NCI-H2227 treated with DMSO at 0.1 percent for 48 hours (cell line): Measurements from ENCODE around the gene PDZD11.
"Not testable (repeated sequence)": the region's sequence is repeated elsewhere in the genome, so short reads cannot be mapped to it uniquely, and the experiment has no call there.

Experiments used
- DNase-seq: peaks from one replicate; lab custom pipeline; 2025; lab: John Stamatoyannopoulos, UW

Gene PDZD11

GRCh38 chrX:70289793-70290770, at the start of gene PDZD11, which contains the start of gene KIF4A:
Gene PDZD11, minus strand, starts transcription at chrX:70289927. Its CDS starts 586 bp downstream, at chrX:70289341.
Gene KIF4A, plus strand, starts transcription at chrX:70290104. Its CDS starts 355 bp downstream, at chrX:70290459.
- peak; percentile 91 for DNase-seq

GRCh38 chrX:70338290-70338689, 48.6 kb upstream of the PDZD11 start:
- no peak for DNase-seq

- no peak for DNase-seq
Measured at GRCh38 chrX:70336767-70337166, 47.0 kb upstream of the PDZD11 start.

GRCh38 chrX:70332600-70332999, 42.9 kb upstream of the PDZD11 start:
- DNase-seq = no peak

GRCh38 chrX:70331161-70331560, 41.4 kb upstream of the PDZD11 start:
- DNase-seq = no peak

- no peak for DNase-seq
Measured at GRCh38 chrX:70324326-70324725, 34.6 kb upstream of the PDZD11 start.

- not testable (repeated sequence) for DNase-seq
Measured at GRCh38 chrX:70323628-70324027, 33.9 kb upstream of the PDZD11 start.

- no peak for DNase-seq
Measured at GRCh38 chrX:70322784-70323183, 33.1 kb upstream of the PDZD11 start.

- DNase-seq = no peak
Measured at GRCh38 chrX:70313503-70313902, 23.8 kb upstream of the PDZD11 start.

- no peak for DNase-seq
Measured at GRCh38 chrX:70301716-70302115, 12.0 kb upstream of the PDZD11 start.

GRCh38 chrX:70293621-70294020, 3.9 kb upstream of the PDZD11 start:
- DNase-seq = no peak

GRCh38 chrX:70292788-70293187, 3.1 kb upstream of the PDZD11 start:
- DNase-seq = no peak

- DNase-seq = peak; percentile 19
Measured at GRCh38 chrX:70289168-70289792, 447 bp downstream of the PDZD11 start.

GRCh38 chrX:70281951-70282350, 7.8 kb downstream of the PDZD11 start, which contains the start of gene RAB41:
Gene RAB41, plus strand, starts transcription at chrX:70282172. Its CDS starts 46 bp downstream, at chrX:70282218.
- no peak for DNase-seq

GRCh38 chrX:70280573-70280972, 9.2 kb downstream of the PDZD11 start:
- DNase-seq = no peak

- no peak for DNase-seq
Measured at GRCh38 chrX:70279081-70279480, 10.6 kb downstream of the PDZD11 start.

- DNase-seq = not testable (repeated sequence)
Measured at GRCh38 chrX:70274029-70274428, 15.7 kb downstream of the PDZD11 start.

GRCh38 chrX:70268034-70268433, 21.7 kb downstream of the PDZD11 start, which contains the start of gene ARR3:
Gene ARR3, plus strand, starts transcription at chrX:70268334. Its CDS starts 1,052 bp downstream, at chrX:70269386.
- DNase-seq = no peak

GRCh38 chrX:70264784-70265183, 24.9 kb downstream of the PDZD11 start:
- no peak for DNase-seq

GRCh38 chrX:70262952-70263567, 26.7 kb downstream of the PDZD11 start:
- DNase-seq = no peak

- DNase-seq = no peak
Measured at GRCh38 chrX:70260104-70260503, 29.6 kb downstream of the PDZD11 start, which contains the start of gene P2RY4. Gene P2RY4, minus strand, starts transcription at chrX:70260204. Its CDS starts 580 bp downstream, at chrX:70259624.
